A673 (cell line): ENCODE measurements around the gene C4orf50. TPM values are rescaled to one million over a fixed set of nuclear protein-coding genes. Genes with fewer than 3 reads are reported as not detected.

Experiments
- BruUV-seq: library from RNA; stranded (reverse); fragments of 400-500 nt; replicated peaks from 2 replicates; lab custom pipeline; 2021; lab: Mats Ljungman, UMichigan
- CTCF ChIA-PET: fragments of 300-600 bp; sonication (Branson Sonifier 250); formaldehyde crosslinking; loops from one replicate; lab custom pipeline; 2022; ENCODE audit warnings: antibody characterized with exemption; lab: Charles Lee
- POLR2A ChIA-PET: fragments of 300-600 bp; sonication (Branson Sonifier 250); formaldehyde crosslinking; loops from one replicate; lab custom pipeline; 2022; ENCODE audit warnings: antibody characterized with exemption; ENCODE audit not compliant: low non-redundant PET; lab: Charles Lee
- DNase-seq: peaks from one replicate; pipeline ENCODE4 v3.0.0-alpha.2; 2015; ENCODE audit warnings: low spot score
- H3K27ac ChIP-seq: fragments of 200-600 bp; sonication (generic); 2 replicates; pipeline ENCODE4 v1.5.1; 2016; ENCODE audit warnings: mixed run types, low read depth, mild to moderate bottlenecking, mixed read lengths, antibody characterized with exemption, low read length; ENCODE audit not compliant: poor library complexity, severe bottlenecking
- H3K27me3 ChIP-seq: fragments of 200-600 bp; sonication (generic); replicated peaks from 2 replicates; pipeline ENCODE4 v1.6.1; 2017; ENCODE audit warnings: mixed run types, low read depth, mild to moderate bottlenecking, mixed read lengths, antibody characterized with exemption, low read length; ENCODE audit not compliant: insufficient read depth, poor library complexity
- H3K36me3 ChIP-seq: fragments of 200-600 bp; sonication (generic); 2 replicates; pipeline ENCODE4 v1.6.1; 2016; ENCODE audit warnings: mixed run types, mild to moderate bottlenecking, mixed read lengths, antibody characterized with exemption, low read length; ENCODE audit not compliant: insufficient read depth, poor library complexity, severe bottlenecking
- H3K4me1 ChIP-seq: fragments of 200-600 bp; sonication (generic); 2 replicates; pipeline ENCODE4 v1.6.1; 2017; ENCODE audit warnings: mixed run types, mild to moderate bottlenecking, mixed read lengths, antibody characterized with exemption, low read length; ENCODE audit not compliant: insufficient read depth, poor library complexity, severe bottlenecking
- H3K4me3 ChIP-seq: fragments of 200-600 bp; sonication (generic); 2 replicates; pipeline ENCODE4 v1.5.1; 2016; ENCODE audit warnings: low read depth, mixed run types, mild to moderate bottlenecking, mixed read lengths, low read length; ENCODE audit not compliant: poor library complexity, severe bottlenecking
- H3K9me3 ChIP-seq: fragments of 200-600 bp; sonication (generic); 2 replicates; pipeline ENCODE4 v1.6.1; 2016; ENCODE audit warnings: mixed run types, low read depth, mild to moderate bottlenecking, mixed read lengths, antibody characterized with exemption, low read length; ENCODE audit not compliant: poor library complexity, severe bottlenecking
- EZH2 ChIP-seq: fragments of 200-600 bp; sonication (generic); IDR thresholded peaks from 2 replicates; pipeline ENCODE4 v1.6.1; 2017; ENCODE audit warnings: borderline replicate concordance, low read depth, mild to moderate bottlenecking, mixed read lengths, antibody characterized with exemption, low read length; ENCODE audit not compliant: poor library complexity, severe bottlenecking
- intact Hi-C: fragments of 100-400 bp; cut with micrococcal nuclease; formaldehyde crosslinking; loops from one replicate; pipeline ENCODE4 v1.10.0; 2022; ENCODE audit not compliant: unreplicated experiment
- total RNA-seq: library from RNA; stranded (reverse); gene quantifications from 2 replicates; pipeline ENCODE4 v1.2.3, GENCODE V29; 2021
- TF ChIP-seq, protein P1 (sequence below): fragments of 300-800, 200-600 bp; sonication (generic); conservative IDR thresholded peaks from 2 replicates; pipeline ENCODE4 v1.5.1; 2017; ENCODE audit warnings: low read depth, mild to moderate bottlenecking, antibody characterized with exemption, low read length, moderate library complexity, mixed read lengths

C4orf50 gene
- total RNA-seq, 1 experiment from 2014 or later, result not detected

DNA sequence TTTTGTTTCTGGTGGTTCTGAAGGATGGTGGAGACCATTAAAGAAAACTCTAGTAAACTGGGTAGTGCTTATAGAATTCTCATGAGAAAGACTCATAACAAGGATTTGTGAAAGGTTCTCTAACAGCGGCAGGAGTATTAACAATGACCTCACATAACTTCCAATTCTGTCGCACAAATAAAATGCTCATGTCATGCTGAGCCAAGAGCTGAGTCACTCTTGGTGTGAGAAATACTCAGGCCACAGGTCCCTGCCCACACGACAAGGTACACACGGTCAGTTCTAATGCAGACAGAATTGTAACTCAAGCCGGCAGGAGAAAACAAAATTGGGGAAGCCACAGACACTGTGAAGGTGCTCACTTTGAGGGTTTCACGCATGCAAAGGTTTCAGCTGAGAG lies 34.4 kb upstream of the C4orf50 start:
- H3K27ac ChIP-seq, result no peak overlapping the region
- H3K36me3 ChIP-seq, result no peaks in the 10 kb centered on the region
- intact Hi-C loops, result no loop called here
- H3K4me1 ChIP-seq, result no peaks in the 10 kb centered on the region
- ChIA-PET CTCF (no interaction called here), POLR2A (no interaction called here)
- H3K27me3 ChIP-seq, result peaks cover 37% of the 10 kb centered on the region
- H3K4me3 ChIP-seq, result no peak overlapping the region
- DNase-seq, result no peak
- TF ChIP-seq, protein P1, sequence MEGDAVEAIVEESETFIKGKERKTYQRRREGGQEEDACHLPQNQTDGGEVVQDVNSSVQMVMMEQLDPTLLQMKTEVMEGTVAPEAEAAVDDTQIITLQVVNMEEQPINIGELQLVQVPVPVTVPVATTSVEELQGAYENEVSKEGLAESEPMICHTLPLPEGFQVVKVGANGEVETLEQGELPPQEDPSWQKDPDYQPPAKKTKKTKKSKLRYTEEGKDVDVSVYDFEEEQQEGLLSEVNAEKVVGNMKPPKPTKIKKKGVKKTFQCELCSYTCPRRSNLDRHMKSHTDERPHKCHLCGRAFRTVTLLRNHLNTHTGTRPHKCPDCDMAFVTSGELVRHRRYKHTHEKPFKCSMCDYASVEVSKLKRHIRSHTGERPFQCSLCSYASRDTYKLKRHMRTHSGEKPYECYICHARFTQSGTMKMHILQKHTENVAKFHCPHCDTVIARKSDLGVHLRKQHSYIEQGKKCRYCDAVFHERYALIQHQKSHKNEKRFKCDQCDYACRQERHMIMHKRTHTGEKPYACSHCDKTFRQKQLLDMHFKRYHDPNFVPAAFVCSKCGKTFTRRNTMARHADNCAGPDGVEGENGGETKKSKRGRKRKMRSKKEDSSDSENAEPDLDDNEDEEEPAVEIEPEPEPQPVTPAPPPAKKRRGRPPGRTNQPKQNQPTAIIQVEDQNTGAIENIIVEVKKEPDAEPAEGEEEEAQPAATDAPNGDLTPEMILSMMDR, result no peak
- TF ChIP-seq EZH2, result no peak
- no peaks in the 10 kb centered on the region for H3K9me3 ChIP-seq
- no TSS peak for BruUV-seq

GRCh38 chr4:6050551-6050950 lies 32.3 kb upstream of the C4orf50 start:
- no peak overlapping the region for H3K27ac ChIP-seq
- POLR2A ChIA-PET, result no interaction called here
- intact Hi-C loops, result no loop called here
- peaks cover 43% of the 10 kb centered on the region for H3K27me3 ChIP-seq
- TF ChIP-seq, protein P1, result no peak
- no peaks in the 10 kb centered on the region for H3K9me3 ChIP-seq
- no peaks in the 10 kb centered on the region for H3K4me1 ChIP-seq
- H3K4me3 ChIP-seq, result no peak overlapping the region
- no TSS peak for BruUV-seq
- H3K36me3 ChIP-seq, result no peaks in the 10 kb centered on the region
- CTCF ChIA-PET, result no interaction called here
- no peak for DNase-seq

DNA sequence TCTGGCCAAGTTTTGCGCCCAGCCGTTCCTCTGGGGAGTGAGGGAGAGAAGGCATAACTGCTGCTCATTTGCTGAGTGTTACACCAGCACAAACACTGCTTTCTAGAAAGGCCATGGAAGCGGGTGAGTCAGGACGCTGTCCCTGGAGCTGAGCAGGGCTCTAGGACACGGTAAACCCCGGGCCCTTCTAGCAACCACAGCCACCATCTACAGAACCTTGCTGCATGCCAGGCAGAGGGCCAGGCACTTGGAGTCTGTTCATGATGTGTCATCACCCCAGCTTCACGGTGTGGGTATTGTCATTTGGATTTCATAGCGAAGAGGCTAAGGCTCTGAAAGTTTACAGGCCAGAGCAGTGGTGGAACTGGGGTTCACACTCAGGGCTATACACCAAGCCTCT lies 31.8 kb upstream of the C4orf50 start:
- no peak overlapping the region for H3K27ac ChIP-seq
- BruUV-seq, result no TSS peak
- no peak for DNase-seq
- peaks cover 46% of the 10 kb centered on the region for H3K27me3 ChIP-seq
- H3K9me3 ChIP-seq, result no peaks in the 10 kb centered on the region
- no peak overlapping the region for H3K4me3 ChIP-seq
- H3K36me3 ChIP-seq, result no peaks in the 10 kb centered on the region
- intact Hi-C loops, result no loop called here
- TF ChIP-seq, protein P1, result no peak
- TF ChIP-seq EZH2, result no peak
- H3K4me1 ChIP-seq, result no peaks in the 10 kb centered on the region
- ChIA-PET CTCF (no interaction called here), POLR2A (no interaction called here)
